Fibroblast of skin of right biceps (primary cell): ENCODE data around the gene CFAP61.
A peak's percentile ranks its signal among the peaks of the same experiment; 100 is the strongest.
"Not testable (repeated sequence)": the region's sequence is repeated elsewhere in the genome, so short reads cannot be mapped to it uniquely, and the experiment has no call there.

Source experiments
- DNase-seq: peaks from one replicate; pipeline ENCODE4 v3.0.0-alpha.2; 2013

CFAP61 gene

GRCh38 chr20:20333866-20334265 lies 281.5 kb downstream of the CFAP61 start:
- no peak for DNase-seq

- no peak for DNase-seq
Observed at GRCh38 chr20:20334489-20334888, 282.2 kb downstream of the CFAP61 start.

GRCh38 chr20:20338133-20338730 lies 285.9 kb downstream of the CFAP61 start:
- no peak for DNase-seq

- no peak for DNase-seq
Observed at GRCh38 chr20:20340443-20340842, 288.1 kb downstream of the CFAP61 start.

- no peak for DNase-seq
Observed at GRCh38 chr20:20341371-20341770, 289.0 kb downstream of the CFAP61 start.

- DNase-seq: no peak
Observed at GRCh38 chr20:20342066-20342465, 289.7 kb downstream of the CFAP61 start.

- no peak for DNase-seq
Observed at GRCh38 chr20:20343932-20344331, 291.6 kb downstream of the CFAP61 start.

- DNase-seq: no peak
Observed at GRCh38 chr20:20344476-20344875, 292.1 kb downstream of the CFAP61 start.

- no peak for DNase-seq
Observed at GRCh38 chr20:20353576-20353975, 301.2 kb downstream of the CFAP61 start.

GRCh38 chr20:20355503-20355902 lies 303.2 kb downstream of the CFAP61 start:
- DNase-seq: not testable (repeated sequence)

GRCh38 chr20:20358801-20359200 lies 306.5 kb downstream of the CFAP61 start:
- no peak for DNase-seq

GRCh38 chr20:20359628-20360027 lies 307.3 kb downstream of the CFAP61 start:
- no peak for DNase-seq

- DNase-seq: peak; percentile 47
Observed at GRCh38 chr20:20360464-20360863, 308.1 kb downstream of the CFAP61 start.

- DNase-seq: no peak
Observed at GRCh38 chr20:20362774-20363433, 310.6 kb downstream of the CFAP61 start.

GRCh38 chr20:20363434-20363798 lies 311.1 kb downstream of the CFAP61 start:
- DNase-seq: no peak

- DNase-seq: no peak
Observed at GRCh38 chr20:20363799-20364592, 311.7 kb downstream of the CFAP61 start.

GRCh38 chr20:20364593-20365479 lies 312.5 kb downstream of the CFAP61 start:
- DNase-seq: no peak

- no peak for DNase-seq
Observed at GRCh38 chr20:20365480-20366161, 313.3 kb downstream of the CFAP61 start.

- no peak for DNase-seq
Observed at GRCh38 chr20:20366551-20366875, 314.2 kb downstream of the CFAP61 start.

GRCh38 chr20:20366876-20367574 lies 314.7 kb downstream of the CFAP61 start:
- no peak for DNase-seq

- DNase-seq: no peak
Observed at GRCh38 chr20:20367575-20368417, 315.5 kb downstream of the CFAP61 start, which contains the start of gene INSM1. Gene INSM1 (plus strand): TSS chr20:20368104. CDS start chr20:20368268, 164 bp downstream.
